GM21723 (cell line): ENCODE measurements around the gene RAB24.
A peak's percentile ranks its signal among the peaks of the same experiment; 100 is the strongest.
"Not testable (repeated sequence)": the region's sequence is repeated elsewhere in the genome, so short reads cannot be mapped to it uniquely, and the experiment has no call there.

Source experiments
- ATAC-seq: cut with Tn5 transposase; IDR thresholded peaks from one replicate; pipeline ENCODE4 v1.9.1; 2021; ENCODE audit warnings: mild to moderate bottlenecking, moderate library complexity; ENCODE audit not compliant: unreplicated experiment

RAB24 gene

DNA sequence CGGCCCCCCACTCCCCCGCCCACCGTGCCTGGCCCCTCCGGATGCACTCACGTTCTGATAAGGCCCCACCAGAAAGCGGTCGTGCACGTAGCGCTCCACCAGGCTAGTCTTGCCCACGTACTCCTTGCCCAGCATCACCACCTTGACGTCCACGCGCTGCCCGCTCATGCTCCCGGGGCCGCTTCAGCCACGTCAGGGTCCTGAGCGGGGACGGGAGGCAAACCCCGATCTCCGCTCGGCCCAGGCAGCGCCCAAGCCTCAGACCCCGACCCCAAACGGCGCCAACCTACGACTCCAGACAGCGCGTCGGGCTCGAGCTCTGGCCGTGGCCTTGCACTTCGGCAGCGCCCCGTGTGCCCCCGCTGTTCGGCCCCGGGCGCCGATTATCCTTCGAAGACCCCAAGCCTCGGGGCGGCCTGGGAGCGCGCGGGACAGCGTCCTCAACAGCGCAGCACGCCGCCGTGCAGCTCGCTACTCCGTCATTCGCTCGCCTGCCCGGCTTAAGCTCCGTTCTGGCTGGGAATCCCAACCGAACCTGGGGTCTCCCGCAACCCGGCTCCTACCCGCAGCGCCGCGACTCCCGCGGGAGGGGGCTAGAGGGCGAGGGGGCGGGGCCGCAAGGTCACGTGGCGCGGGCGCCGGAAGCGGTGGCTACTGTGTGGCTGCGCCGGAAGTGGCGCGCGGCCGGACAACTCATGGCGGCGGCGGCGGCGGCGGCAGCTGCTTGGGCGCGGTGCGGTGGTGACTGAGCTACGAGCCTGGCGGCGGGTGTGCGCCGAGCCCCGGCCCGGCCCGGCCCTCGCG is at the start of gene RAB24, which contains the start of gene PRELID1:
Gene RAB24, minus strand, starts transcription at position 599 of the 804 bp plus-strand sequence. Its CDS starts 431 bp downstream, at position 168.
Gene PRELID1, plus strand, starts transcription at position 679 of the 804 bp plus-strand sequence. CDS start 187 bp downstream, outside the sequence.
- peak; percentile 58 for ATAC-seq

DNA sequence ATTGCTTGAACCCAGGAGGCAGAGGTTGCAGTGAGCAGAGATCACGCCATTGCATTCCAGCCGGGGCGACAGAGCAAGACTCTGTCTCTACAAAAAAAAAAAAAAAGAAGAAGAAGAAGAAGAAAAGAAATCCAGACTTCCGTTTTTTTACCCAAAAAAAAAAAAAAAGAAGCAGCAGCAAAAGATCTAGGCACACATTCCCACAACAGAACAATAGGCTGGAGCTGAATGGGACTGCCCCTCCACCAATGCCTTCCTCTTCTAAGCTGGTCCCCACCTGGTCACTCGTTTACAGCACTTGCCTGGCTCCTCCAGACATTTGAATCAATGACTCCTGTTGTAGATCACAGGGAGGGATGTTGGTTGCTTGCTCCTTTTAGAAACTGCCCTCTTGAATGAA is 49.6 kb upstream of the RAB24 start:
- ATAC-seq: no peak

DNA sequence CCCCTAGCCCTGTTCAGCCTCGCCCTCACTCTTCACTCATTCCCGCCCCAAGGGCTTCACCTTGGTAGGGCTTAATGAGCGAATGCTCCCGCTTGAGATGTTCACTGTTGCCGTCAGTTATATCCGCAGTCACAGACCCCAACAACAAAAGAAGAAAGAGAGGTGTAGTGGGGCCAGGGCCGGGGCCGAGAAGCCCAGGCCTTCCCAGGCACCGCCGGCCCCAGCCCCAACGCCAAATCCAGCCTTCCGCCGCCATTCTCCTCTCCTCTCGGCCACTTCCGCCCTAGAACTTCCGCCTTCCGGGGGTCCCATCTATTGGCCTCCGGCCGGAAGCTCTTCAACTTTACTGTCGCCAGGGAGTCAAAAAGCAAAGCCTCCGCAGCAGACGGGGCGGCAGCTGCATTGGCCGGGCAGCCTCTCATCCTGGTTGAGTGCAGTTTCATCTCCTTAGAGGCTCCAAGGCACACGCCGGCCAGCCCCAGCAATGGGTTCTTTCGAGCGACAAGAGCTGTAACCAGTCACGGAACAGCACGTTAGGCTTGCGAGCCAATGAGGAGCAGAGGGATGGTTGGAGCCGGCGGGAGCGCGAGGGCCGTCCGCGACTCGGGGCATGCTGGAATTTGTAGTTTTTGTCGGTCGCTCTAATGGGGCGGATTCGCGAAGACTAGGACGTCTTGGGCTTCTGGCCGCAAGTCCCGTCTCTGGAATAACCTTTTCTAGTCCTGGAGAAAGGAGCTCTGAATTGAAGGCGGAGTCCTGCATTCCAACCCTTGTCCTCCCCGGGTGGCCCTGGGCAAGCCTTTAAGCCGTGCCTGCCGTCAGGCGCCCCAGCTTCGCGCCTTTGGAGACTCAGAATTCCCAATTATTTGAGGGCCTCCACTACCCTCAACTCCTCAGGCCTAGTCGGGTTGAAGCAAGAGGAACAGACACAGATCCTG is 48.1 kb upstream of the RAB24 start, which contains the start of gene LMAN2:
Gene LMAN2, minus strand, starts transcription at position 277 of the 938 bp plus-strand sequence. Its CDS starts 21 bp downstream, at position 256.
- peak; percentile 95 for ATAC-seq

DNA sequence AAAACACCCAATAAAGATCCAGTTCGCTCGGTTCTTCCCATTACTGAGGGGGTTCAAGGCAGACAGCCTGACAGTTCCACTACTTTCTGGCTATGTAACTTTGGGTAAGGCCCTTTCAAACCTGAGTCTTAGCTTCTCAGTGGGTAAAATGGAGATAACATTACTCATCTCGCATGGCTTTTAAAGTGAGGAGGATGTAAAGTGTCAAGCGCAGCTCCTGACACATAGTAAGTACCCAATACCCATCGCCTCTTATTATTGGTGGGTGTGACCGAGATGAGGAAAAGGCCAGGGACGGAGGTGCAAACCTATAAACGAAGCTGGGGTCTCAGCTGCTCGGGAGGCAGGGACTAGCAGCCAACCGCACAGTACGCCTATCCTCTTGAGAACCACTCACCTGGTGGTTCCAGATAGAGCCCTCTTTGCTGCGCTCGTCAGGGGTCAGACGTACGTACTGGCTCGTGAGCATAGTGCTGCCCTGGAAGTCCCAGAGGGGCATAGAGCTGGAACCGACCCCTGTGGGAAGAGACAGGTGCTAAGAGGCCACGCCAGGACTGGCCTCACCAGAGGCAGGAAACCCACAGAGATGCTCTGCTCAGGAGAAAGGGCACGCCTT is 47.4 kb upstream of the RAB24 start:
- ATAC-seq: peak; percentile 10

DNA sequence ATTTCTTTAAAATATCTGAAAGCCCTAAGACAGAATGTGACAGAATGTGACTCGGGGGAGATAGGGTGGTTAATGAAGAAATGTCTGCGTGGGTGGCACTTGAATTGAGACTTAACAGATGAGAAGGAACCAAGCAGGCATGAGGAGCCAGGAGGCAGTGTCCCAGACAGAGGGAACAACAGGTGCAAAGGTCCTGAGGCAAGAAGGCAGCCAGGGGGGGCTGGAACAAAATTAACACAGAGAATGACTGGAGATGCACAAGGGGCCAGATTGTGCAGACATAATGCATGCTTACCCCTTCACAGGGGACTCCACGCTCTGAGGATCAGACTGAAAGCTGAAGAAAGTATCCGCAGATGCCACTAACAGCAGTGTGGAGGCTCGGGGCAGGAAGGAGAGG is 46.2 kb upstream of the RAB24 start:
- no peak for ATAC-seq

DNA sequence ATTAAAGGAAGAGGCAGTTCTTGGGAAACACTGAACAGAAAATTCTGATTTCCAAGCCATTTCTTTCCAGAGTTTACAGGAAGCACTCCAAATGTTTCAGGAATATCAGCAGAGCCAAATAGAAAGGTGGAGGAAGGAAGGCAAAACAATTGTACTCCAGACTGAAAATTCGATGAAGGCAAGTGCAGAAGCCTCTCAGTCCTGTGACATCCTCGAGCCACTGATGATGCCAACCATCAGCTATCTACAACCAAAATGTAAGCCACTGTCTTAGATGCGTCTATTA is 45.8 kb upstream of the RAB24 start:
- no peak for ATAC-seq

DNA sequence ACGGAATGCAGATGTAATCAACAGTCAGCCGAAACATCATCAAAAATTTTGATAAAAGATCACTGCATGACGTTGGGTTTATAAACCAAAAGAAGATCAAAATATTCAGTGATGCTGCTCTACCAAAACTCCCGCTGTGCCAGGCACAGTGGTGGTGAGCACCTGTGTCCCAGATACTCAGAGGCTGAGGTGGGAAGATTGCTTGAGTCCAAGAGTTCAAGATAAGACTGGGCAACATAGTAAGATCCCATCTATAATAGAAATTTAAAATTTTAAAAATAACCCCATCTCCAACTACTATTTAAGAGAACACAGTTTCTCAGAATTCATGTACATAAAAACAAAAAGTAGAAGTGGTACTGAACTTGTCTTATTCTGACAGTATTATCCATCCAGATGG is 44.2 kb upstream of the RAB24 start:
- no peak for ATAC-seq

DNA sequence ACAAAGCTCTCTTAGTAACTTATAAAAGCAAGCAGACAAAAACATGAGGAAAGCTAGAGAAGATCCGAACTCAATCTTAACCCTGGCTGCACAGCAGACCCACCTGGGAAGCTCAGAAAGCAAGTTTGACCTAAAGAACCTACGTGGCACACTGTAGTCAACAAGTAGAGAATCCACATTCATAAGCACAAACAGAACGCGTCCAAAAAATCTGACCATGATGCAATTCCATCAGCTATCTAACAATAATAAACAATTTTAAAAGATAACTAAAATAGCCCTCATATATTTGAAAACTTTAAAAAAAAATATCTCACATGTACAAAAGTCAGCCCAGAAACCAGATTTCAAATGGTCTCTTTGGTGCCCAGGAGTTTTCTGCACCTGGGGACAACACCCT is 43.3 kb upstream of the RAB24 start:
- no peak for ATAC-seq

DNA sequence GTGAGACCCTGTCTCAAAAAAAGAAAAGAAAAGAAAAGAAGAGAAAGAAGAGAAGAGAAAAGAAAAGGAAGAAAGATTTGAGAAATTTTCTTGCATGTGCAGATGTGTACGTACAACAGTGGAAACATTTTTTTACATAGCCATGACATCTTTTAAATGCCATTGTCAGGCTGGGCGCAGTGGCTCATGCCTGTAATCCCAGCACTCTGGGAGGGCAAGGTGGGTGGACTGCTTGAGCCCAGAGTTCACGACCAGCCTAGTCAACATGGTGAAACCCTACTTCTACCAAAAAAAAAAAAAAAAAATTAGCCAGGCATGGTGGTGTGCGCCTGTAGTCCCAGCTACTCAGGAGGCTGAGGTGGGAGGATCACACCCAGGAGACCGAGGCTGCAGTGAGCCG is 41.4 kb upstream of the RAB24 start:
- ATAC-seq: no peak

DNA sequence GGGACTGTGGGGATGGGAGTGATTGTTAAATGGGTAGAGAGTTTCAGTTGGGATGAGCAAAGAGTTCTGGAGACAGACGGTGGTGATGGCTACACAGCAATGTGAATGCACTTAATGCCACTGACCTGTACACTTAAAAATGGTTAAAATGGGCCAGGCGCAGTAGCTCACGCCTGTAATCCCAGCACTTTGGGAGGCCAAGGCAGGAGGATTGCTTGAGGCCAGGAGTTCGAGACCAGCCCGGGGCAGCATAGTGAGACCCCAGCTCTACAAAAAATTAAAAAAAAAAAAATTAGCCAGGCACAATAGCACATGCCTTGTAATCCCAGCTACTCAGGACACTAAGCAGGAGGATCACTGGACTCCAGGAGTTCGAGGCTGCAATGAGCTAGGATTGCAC is 40.3 kb upstream of the RAB24 start:
- ATAC-seq: no peak

DNA sequence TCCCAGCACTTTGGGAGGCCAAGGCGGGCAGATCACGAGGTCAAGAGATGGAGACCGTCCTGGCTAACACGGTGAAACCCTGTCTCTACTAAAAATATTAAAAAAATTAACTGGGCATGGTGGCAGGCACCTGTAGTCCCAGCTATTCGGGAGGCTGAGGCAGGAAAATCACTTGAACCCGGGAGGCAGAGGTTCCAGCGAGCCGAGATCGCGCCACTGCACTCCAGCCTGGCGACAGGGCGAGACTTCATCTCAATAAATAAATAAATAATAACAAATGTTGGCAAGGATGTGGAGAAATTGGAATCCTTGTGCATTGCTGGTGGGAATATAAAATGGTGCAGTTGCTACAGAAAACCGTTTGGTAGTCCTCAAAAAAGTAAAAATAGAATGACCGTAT is 39.5 kb upstream of the RAB24 start:
- ATAC-seq: not testable (repeated sequence)

DNA sequence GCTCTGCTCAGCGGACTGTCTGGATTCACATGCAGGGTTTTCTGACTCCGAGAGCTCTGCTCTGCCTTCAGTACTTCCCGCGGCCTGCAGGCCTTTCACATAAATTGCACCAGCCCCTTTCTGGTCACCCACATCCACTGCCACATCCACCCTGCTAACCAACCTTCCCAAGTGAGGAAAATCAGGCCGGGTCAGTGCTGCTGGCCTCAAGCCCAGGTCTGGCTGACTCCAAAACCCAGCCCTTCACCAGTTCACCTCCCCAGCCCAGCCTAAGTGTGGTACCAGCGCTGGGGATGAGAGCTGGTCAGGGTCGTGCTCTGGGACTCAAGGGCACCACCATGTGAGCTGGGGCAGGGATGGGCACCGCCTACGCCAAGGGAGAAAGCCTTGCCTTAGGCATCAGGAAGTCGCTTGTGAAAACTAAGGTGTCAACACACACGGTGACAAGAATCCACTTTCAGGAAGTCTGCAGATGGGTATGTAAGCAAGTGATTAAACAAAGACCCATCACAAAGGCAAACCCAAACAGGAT is 35.7 kb upstream of the RAB24 start:
- no peak for ATAC-seq

DNA sequence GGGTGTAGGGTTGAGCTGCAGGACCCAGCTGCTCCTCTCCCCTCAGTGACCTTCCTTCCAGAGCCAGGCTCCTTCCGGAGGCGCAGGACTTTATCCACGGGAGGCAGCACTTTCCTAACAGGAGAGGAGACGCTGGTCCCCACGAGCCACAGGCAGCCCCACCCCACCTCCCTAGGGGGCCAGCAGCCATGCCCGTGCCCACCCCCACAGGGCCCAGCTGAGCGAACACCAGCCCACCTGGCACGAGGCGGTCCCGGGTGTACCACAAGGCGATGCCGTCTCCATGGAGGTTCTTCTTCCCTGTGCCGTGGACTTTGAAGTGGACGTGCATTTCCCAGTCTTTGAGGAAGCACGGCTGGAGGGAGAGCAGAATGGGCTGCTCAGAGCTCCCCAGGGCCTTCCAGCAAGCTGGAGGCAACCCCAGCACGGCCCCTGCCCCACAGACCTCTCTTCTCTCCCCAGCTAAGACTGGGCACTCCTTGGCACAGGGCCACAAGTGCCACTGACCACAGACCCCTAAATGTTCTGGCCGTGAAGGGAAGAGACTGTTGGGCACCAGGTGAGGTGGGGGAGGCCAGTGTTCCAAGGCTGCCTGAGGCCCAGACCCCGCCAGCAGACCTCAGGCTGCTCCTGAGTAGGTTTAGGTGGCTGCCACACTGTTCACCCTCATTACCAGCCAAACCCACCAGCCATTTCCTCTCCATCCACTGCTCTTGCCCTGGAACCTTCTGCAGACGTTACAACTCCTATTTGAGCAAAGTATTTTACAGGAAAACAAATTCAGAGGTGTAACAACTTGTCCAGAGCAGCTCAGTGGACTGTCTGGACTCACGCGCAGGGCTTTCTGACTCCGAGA is 35.0 kb upstream of the RAB24 start:
- ATAC-seq: no peak

DNA sequence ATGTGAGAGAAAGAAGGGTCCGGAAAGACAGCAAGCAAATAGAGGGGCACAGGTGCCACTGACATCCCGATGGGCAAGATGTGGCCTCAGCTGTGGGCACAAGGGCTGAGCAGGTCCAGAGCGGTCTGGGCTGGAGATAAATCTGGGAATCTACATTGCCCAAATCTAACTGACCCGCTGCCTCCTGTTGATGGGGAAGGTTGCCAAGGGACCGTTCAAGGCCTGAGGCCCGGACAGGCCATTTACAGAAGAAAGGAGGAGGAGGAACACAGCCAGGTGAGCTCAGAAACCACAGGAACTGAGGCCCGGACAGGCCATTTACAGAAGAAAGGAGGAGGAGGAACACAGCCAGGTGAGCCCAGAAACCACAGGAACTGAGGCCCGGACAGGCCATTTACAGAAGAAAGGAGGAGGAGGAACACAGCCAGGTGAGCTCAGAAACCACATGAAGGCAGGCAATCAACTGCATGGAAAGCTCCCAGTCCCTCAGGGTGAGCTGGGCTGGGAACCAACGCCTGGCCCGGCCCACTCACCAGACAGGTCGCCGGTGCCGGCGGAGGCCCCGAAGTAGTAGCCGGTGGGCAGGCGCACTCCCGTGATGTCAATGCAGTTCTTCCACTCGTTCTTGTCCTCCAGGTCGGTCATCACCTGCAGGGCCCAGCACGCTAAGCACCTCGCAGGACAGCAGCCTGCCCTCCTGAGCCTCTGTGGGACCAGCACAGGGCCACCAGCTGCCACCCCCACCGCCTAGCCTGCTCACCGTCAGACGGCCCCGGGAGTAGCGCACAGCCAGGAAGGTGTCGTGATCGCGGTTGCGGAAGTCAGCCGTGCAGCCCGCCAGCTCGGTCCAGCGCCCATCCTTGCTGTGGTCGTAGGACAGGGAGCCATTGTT is 33.3 kb upstream of the RAB24 start:
- no peak for ATAC-seq

DNA sequence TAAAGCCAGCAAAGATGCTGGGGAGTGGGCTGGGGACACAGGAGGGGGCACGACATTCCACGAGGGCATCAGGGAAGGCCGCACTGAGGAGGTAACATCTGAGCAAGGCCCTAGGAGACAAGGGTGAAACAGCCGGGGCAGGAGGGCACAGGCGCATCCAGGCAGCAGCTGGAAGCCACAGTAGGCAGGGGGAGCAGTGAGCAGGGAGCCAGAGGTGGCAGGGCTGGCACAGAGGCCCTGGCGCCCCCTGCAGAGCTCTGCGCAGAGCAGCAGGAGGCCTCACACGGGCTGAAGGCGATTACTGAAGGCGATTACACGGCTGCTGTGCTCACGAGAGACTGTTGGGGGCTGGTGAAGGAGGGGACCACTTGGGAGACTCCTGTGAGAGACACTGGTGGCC is 32.6 kb upstream of the RAB24 start:
- ATAC-seq: no peak

DNA sequence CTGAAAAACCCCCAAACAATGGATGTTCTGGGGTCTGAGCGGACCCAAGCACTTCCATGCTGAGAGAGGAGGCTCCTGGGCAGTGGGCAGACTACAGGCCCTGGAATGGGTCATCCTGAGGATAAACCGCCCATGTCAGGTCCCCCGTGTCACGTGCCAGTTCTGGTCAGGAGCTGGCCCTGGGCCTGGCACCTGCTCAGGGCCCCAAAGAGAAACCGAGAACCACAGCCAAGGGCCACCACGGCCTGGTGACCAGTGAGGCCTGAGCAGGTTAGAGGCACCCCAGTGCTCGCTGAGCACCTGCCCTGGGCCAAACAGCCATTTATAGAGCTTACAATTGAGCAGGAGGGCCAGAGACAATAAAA is 32.2 kb upstream of the RAB24 start:
- no peak for ATAC-seq

DNA sequence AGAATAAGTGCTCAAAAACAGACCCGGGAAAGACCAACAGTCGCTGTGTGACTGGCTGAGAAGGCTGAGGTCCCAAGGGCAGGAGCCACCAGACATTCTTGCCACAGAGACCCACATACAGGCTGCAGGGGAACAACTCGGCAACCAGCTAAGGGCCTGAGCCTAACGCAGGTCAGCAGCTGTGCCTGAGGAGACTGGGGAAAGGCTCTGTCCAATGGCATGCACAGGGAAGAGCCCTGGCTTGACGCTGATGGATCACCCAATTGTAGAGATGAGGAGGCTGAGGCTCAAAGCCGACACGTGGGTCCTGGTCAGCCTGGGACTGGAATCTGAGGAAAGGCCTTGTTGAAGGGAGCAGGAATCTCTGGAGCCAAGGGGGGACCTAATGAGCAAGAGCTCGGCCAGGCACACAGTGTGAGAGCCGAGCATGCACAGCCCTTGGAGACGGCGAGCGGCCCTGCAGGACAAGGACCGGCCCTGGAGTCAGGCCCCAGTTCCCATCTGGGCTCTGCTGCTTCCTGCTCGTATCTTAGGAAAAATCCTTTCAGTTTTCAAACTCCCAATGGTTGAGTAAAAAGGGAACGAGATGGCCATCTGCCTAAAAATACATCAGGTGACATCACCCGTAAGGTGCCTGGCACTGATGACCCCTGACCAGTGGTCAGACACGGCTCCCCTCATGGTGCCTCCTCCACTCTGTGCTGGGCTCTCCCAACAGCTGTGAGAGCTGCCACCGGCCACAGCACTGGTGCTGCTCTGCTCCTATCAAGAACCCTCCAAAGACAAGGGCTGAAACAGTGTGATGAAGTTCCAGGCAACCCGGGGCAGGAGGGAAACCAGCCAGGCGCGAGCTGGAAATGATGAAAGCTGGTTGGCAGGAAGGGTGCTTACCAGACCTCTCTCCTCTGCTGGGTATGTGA is 31.5 kb upstream of the RAB24 start:
- ATAC-seq: no peak

DNA sequence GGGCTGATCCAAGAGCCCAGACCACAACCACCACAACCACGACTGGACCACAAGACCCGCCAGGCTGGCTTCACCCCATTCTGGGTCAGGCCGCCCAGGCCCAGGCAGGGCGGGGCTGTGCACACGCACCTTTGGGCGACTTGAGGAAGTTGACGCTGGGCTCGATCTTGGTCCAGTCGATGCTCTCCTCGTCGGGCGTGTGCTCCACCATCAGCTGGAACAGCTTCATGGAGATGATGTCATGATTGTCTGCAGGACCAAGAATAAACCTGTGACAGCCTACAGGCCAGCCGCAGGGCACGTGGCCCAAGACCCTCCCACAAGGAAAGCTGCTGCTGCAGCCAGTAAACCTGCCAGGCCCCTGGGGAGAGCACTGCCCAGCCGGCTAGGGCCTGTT is 30.6 kb upstream of the RAB24 start:
- ATAC-seq: no peak
